ENCODE results near the gene VRK2.

The VRK2 gene

GRCh38 chr2:58046585-58047372 lies at the start of gene VRK2:
VRK2 (plus strand) TSS chr2:58046806; CDS start chr2:58048832, 2,026 bp downstream.
- peak; percentile 66 to 94 (median 75) for DNase-seq

DNA sequence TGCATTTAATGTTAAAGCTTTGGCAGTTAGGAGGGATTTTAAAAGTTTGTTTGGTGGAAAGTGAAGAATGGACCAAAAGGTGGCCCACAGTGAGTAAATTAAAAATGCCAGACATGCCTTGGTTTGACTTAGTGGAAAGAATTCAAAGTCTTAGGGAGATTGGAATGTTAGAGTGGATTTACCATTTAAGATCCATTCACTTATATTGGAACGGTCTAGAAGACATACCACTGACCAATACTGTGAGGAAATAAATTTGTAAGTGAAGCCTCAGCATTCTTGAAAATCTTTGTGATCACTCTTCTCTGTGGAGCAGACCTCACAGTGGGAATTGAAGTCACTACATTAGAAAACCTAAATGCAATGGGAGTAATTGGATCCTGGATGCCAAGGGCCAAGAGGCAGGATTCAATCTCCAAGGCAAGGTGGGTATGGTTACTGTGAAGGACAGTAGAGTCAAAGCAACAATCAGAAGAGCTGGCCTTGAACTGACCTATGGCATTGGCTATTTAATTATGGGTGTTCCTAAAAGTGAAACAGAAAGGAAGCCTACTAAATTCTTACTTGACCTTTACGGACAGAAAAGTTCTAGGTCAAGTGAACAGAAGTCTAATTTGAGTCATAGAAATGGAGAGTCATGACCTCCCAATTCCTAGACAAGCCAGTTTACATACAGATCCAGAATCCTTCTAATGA lies 40.2 kb upstream of the VRK2 start:
- DNase-seq: no peak

DNA sequence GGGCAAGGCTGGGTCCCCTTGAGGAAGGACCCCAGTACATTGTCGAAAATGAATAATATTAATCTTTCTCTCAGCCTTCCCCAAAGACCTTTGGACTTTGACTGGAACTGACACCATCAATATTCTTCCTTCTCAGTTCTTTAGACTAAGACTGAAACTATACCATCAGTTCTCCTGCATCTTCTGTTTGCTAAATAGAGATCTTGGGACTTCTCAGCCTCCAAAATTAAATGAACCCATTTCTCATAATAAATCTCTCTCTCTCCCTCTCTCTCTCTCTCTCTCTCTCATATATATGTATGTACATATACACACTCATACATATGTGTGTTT lies 39.7 kb upstream of the VRK2 start:
- no peak for DNase-seq

DNA sequence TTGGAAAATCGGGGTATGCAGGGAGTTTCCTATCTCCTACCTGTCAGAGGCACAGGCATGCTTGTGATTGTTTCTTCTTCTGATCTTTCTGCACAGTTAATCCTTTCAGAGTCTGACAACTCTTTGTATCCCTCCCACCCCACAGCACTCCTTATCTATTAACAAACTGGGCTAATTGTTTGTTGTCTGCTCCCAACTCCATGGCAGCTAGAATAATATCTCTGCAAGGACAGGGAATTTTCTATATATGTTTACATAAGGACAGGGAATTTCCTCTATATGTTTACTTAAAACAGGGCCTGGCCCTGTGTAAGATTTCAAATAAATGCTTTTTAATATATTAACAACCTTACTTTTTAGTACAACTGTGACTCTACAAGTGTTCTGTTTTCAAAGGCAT lies 36.0 kb upstream of the VRK2 start:
- no peak for DNase-seq

DNA sequence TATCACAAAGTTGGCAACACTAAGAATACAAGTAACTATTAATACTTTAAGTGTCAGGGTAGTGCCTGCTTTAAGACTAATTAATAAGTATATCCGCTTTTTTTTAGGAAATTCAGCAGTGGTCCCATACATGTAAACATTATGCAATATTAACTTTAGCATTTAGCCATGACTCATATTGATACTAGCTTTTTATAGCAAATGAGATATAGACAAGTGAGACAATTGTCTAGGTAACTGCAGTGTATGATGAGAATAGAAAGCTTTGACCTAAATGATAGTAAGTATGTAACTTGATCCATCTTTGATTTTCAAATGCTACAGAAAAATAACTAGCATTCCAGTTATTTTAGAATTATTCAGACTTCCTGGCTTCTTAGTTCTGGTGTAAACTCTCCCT lies 27.4 kb upstream of the VRK2 start:
- no peak for DNase-seq

- DNase-seq: no peak
These were observed 21.3 kb upstream of the VRK2 start for GRCh38 chr2:58025150-58025933.

DNA sequence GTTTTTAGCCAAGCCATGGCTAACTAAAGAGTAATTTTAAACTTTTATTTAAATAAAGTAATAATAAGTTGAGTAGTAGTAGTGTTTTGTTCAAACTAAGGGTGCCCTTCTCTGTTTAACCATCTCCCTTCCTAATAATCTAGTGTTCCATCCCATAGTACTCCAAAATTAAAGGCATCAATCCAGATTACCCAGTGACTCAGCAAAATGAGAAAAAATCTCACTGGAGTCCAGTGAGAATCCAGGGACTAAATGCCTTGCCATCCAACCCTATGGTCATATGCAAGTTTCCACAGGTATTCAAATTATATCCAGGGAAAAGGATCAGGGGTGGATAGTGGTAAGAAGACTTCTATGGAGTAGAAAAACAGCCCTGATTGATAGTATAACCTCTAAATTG lies 19.6 kb upstream of the VRK2 start:
- DNase-seq: no peak

DNA sequence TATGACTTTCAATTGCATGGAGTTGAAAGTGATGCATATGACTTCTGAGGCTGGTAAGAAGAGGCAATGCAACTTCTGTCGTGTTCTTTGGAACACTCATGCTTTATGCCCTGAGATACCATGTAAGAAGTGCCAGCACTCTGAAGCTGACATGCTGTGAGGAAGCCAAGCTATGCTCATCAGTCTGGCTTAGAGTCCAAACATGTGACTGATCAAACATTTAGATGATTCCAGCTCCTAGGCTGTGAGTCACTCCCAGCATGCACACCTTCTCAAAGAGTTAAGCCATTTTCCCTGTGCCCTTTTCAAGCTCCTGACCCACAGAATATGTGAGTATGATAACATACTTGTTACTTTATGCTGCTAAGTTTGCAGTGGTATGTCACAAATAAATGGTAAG lies 15.8 kb upstream of the VRK2 start:
- no peak for DNase-seq

DNA sequence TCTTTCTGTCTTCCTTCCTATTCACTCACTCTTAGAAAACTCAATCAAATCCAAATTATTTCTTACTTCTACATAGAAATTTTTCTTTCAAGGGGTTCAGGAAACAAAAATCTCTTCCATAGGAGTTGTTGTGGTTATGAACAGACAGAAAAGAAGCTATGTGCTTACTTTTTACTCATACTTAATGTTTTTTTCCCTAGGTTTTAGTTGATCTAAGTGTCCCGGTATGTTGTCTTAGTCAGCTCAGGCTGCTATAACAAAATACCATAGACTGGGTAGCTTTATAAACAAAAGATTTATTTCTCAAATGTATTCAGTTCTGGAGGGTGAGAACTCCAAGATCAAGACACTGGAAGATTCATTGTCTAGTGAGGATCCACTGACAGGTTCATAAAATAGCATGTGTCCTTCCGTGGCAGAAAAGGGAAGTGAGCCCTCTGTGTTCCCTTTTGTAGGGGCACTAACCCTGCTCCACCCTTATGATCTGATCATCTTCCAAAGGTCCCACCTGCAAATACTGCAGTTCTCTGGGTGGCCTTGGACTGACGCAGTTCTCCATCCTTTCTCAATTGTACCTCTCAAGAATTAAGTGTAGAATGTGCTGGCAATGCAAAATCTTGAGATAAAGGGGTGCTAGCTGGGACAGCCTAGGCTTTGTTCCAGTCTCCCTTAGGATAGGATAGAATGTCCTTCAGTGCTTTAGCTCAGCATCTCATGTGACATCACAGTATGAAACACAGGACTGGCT lies 14.4 kb upstream of the VRK2 start:
- no peak for DNase-seq

DNA sequence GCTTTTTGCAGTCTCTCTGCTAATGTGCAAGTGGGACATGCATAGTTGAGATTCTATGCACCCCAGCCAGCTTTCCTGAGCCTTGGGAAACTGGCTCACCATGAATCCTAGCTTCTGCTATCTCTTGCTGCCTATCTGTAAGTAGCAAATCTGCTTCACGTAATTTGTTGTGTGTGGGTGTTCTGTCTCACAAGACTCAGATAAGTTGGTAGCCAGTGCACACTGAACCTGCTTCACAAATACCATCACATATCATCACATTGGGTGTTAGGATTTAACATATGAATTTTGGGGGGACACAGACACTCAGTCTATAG lies 13.9 kb upstream of the VRK2 start:
- no peak for DNase-seq

- DNase-seq: no peak
These were observed 13.1 kb upstream of the VRK2 start for GRCh38 chr2:58033530-58033929.

DNA sequence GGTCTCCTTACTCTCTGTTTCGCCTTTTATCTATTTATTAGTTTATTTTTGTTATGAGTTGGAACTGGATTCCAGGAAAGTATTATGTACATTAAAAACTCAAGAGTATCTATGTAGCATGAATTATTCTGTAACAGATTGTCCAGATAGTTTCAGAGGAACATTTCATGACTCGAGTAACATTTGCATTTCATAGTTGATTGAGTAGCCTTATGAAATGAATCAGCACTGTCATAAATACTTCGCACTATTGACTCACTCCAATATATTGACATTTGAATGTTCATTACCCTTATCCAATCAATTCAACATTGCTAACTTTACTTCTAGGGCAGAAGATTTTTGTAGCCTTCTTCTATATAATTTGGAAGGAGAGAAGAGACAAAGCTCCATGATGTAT lies 11.3 kb upstream of the VRK2 start:
- DNase-seq: no peak

- no peak for DNase-seq
These were observed 7.4 kb upstream of the VRK2 start for GRCh38 chr2:58039170-58039611.

GRCh38 chr2:58042486-58042970 lies 4.1 kb upstream of the VRK2 start:
- DNase-seq: peak in 2 of 6 experiments; percentile 5 to 11

- DNase-seq: no peak
These were observed 2.5 kb upstream of the VRK2 start for GRCh38 chr2:58044145-58044544.

DNA sequence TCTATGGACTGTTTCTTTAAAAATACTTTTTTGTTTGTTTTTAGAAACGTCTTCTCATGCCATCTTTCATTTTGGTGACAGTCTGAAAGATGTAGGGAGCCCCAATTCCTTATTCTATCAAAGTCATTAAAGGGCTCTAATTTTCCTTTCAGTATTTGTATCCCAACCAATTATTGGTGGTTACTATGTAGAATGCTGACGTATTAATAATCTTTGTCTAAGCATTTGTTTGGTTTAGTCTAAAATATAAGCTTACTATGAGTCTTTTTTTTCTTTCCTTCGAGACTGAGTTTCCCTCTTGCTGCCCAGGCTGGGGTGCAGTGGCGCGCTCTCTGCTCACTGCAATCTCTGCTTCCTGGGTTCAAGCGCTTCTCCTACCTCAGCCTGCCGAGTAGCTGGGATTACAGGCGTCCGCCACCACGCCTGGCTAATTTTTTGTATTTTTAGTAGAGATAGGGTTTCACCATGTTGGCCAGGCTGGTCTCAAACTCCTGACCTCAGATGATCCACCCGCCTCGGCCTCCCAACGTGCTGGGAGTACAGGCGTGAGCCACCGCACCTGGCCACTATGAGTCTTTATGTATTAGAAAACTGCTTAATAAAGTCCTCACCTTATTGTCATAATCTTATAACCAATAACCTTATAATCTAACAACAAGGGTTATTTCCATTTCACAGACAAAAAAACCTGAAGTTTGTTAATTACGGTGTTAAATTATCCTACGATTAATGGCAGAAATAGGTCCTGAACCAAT lies 849 bp upstream of the VRK2 start:
- DNase-seq: no peak

GRCh38 chr2:58046335-58046584 lies 346 bp upstream of the VRK2 start:
- DNase-seq: no peak

DNA sequence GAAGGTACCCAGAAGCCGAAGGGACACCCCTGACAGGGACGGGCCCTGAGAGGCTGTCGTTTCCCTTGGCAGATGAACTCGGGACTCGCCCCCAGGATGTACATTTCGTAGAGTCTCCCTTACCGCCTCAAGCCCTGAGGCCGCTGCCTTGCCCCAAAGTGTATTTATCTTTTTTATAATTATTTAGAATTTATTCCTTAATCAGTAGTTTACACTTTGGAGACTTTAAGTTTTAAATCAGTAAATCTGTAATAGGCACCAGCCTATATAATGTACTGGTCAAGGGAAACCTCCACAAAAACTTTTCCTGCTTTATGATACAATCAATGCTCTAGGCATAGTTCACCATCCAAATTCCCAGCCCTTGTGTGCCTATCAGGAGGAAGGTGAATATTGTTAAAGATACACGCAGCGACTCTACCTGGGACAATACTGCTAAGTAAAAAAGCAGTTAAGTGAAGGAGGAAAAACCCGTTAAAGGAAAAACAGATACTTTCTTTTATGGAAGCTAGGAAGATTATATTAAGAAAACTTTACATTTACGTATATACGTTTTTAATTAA lies 848 bp downstream of the VRK2 start:
- DNase-seq: no peak

- no peak for DNase-seq
These were observed 1.4 kb downstream of the VRK2 start for GRCh38 chr2:58047961-58048360.

GRCh38 chr2:58051445-58051844 lies 4.8 kb downstream of the VRK2 start:
- DNase-seq: no peak

DNA sequence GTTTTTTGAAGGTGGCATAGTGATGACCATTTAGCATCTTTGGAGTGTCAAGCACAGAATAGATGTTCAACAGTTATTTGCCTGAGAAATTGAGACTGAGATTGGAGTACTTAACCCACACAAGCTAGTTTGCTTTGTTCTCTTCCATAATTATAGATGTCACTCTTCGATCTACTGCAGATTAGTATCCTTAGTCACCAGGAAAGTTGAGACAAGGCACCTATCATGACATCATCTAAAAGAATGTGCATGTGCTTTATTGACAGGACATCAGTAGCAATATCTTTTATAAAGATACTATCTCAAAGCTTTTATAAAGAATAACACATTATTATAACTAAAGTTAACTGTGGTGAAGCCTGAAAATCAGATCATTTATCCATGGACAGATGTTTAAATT lies 6.4 kb downstream of the VRK2 start:
- no peak for DNase-seq

GRCh38 chr2:58054264-58054663 lies 7.7 kb downstream of the VRK2 start:
- DNase-seq: no peak

All from stimulated activated naive CD4-positive, alpha-beta T cell (primary cell).